ENCODE measurements around the gene NTSR2.

Gene NTSR2

GRCh38 chr2:11658208-11659114, 11.5 kb downstream of the NTSR2 start:
- in situ Hi-C loops (cut with HindIII; ENCODE audit: low sequenced_read_pairs), result no loop called here

GRCh38 chr2:11657646-11658045, 12.3 kb downstream of the NTSR2 start:
- in situ Hi-C loops (cut with HindIII; ENCODE audit: low sequenced_read_pairs), result no loop called here

- in situ Hi-C loops (cut with HindIII; ENCODE audit: low sequenced_read_pairs), result no loop called here
Observed at GRCh38 chr2:11657195-11657594, 12.8 kb downstream of the NTSR2 start.

- in situ Hi-C loops (cut with HindIII; ENCODE audit: low sequenced_read_pairs), result no loop called here
Observed at GRCh38 chr2:11656671-11657101, 13.3 kb downstream of the NTSR2 start.

GRCh38 chr2:11656252-11656651, 13.7 kb downstream of the NTSR2 start:
- in situ Hi-C loops (cut with HindIII; ENCODE audit: low sequenced_read_pairs), result no loop called here

- in situ Hi-C loops (cut with HindIII; ENCODE audit: low sequenced_read_pairs), result no loop called here
Observed at GRCh38 chr2:11655495-11655894, 14.5 kb downstream of the NTSR2 start.

- in situ Hi-C loops (cut with HindIII; ENCODE audit: low sequenced_read_pairs), result no loop called here
Observed at GRCh38 chr2:11652553-11652952, 17.4 kb downstream of the NTSR2 start.

GRCh38 chr2:11651856-11652548, 18.0 kb downstream of the NTSR2 start:
- in situ Hi-C loops (cut with HindIII; ENCODE audit: low sequenced_read_pairs), result no loop called here

GRCh38 chr2:11649093-11649492, 20.9 kb downstream of the NTSR2 start:
- in situ Hi-C loops (cut with HindIII; ENCODE audit: low sequenced_read_pairs), result no loop called here

- in situ Hi-C loops (cut with HindIII; ENCODE audit: low sequenced_read_pairs), result no loop called here
Observed at GRCh38 chr2:11647834-11648600, 22.0 kb downstream of the NTSR2 start.

- in situ Hi-C loops (cut with HindIII; ENCODE audit: low sequenced_read_pairs), result no loop called here
Observed at GRCh38 chr2:11646530-11646929, 23.5 kb downstream of the NTSR2 start.

GRCh38 chr2:11644293-11644692, 25.7 kb downstream of the NTSR2 start:
- in situ Hi-C loops (cut with HindIII; ENCODE audit: low sequenced_read_pairs), result no loop called here

GRCh38 chr2:11642972-11643371, 27.0 kb downstream of the NTSR2 start:
- in situ Hi-C loops (cut with HindIII; ENCODE audit: low sequenced_read_pairs), result no loop called here

GRCh38 chr2:11640132-11640531, 29.9 kb downstream of the NTSR2 start:
- in situ Hi-C loops (cut with HindIII; ENCODE audit: low sequenced_read_pairs), result no loop called here

GRCh38 chr2:11639503-11639902, 30.5 kb downstream of the NTSR2 start:
- in situ Hi-C loops (cut with HindIII; ENCODE audit: low sequenced_read_pairs), result no loop called here

- in situ Hi-C loops (cut with HindIII; ENCODE audit: low sequenced_read_pairs), result no loop called here
Observed at GRCh38 chr2:11637546-11637945, 32.4 kb downstream of the NTSR2 start.

GRCh38 chr2:11636593-11637295, 33.3 kb downstream of the NTSR2 start:
- in situ Hi-C loops (cut with HindIII; ENCODE audit: low sequenced_read_pairs), result no loop called here

GRCh38 chr2:11635141-11635540, 34.9 kb downstream of the NTSR2 start:
- in situ Hi-C loops (cut with HindIII; ENCODE audit: low sequenced_read_pairs), result no loop called here

- in situ Hi-C loops (cut with HindIII; ENCODE audit: low sequenced_read_pairs), result no loop called here
Observed at GRCh38 chr2:11634584-11634983, 35.4 kb downstream of the NTSR2 start.

GRCh38 chr2:11633923-11634478, 36.0 kb downstream of the NTSR2 start:
- in situ Hi-C loops (cut with HindIII; ENCODE audit: low sequenced_read_pairs), result no loop called here

Measured in DLD1 (cell line).